Mesenchymal stem cell (in vitro differentiated cells and primary cell): ENCODE data around the gene IL20RB.

ENCODE experiments used
- DNase-seq: peaks from one replicate; pipeline ENCODE4 v3.0.0-alpha.2; 2013
- H2AFZ ChIP-seq: one replicate; pipeline ENCODE4 v1.6.1; 2013; ENCODE audit warnings: low read depth, mild to moderate bottlenecking, control low read depth, inconsistent platforms, low read length, moderate library complexity
- H2AK5ac ChIP-seq: 2 replicates; pipeline ENCODE4 v1.6.1; 2013; ENCODE audit warnings: low read length, moderate library complexity, mild to moderate bottlenecking, inconsistent platforms; ENCODE audit not compliant: severe bottlenecking
- H2BK120ac ChIP-seq: one replicate; pipeline ENCODE4 v1.6.1; 2013; ENCODE audit warnings: low read depth, mild to moderate bottlenecking, inconsistent platforms, low read length, moderate library complexity
- H2BK12ac ChIP-seq, 2 experiments: one replicate each; pipeline ENCODE4 v1.6.1; 2013; ENCODE audit warnings: inconsistent platforms in 2 of 2, low read length in 2 of 2, mild to moderate bottlenecking in 2 of 2, moderate library complexity in 2 of 2, control low read depth in 1 of 2
- H2BK15ac ChIP-seq: one replicate; pipeline ENCODE4 v1.6.1; 2013; ENCODE audit warnings: mild to moderate bottlenecking, low read depth, inconsistent platforms; ENCODE audit not compliant: poor library complexity, severe bottlenecking
- H2BK5ac ChIP-seq: 2 replicates; pipeline ENCODE4 v1.6.1; 2013; ENCODE audit warnings: low read depth, mild to moderate bottlenecking, low read length, control low read depth, inconsistent platforms; ENCODE audit not compliant: poor library complexity, severe bottlenecking
- H3K14ac ChIP-seq, 2 experiments: one replicate each; pipeline ENCODE4 v1.6.1; 2013; ENCODE audit warnings: inconsistent platforms in 2 of 2, low read length in 2 of 2, control low read depth in 1 of 2, mild to moderate bottlenecking in 1 of 2, moderate library complexity in 1 of 2
- H3K18ac ChIP-seq, 2 experiments: one replicate each; pipeline ENCODE4 v1.6.1; 2013; ENCODE audit warnings: inconsistent platforms in 2 of 2, low read length in 2 of 2, control low read depth in 1 of 2, low read depth in 1 of 2, mild to moderate bottlenecking in 1 of 2
- H3K23ac ChIP-seq, 2 experiments: one replicate each; pipeline ENCODE4 v1.6.1; 2013; ENCODE audit warnings: inconsistent platforms in 2 of 2, low read length in 2 of 2, mild to moderate bottlenecking in 2 of 2, moderate library complexity in 2 of 2, control low read depth in 1 of 2
- H3K27ac ChIP-seq: 2 replicates; pipeline ENCODE4 v1.5.1; 2013; ENCODE audit warnings: mild to moderate bottlenecking, moderate library complexity, low read length, control low read depth, inconsistent platforms; ENCODE audit not compliant: poor library complexity, severe bottlenecking
- H3K27me3 ChIP-seq, 2 experiments: 2 replicates each; pipeline versions ENCODE4 v1.6.1 to v1.7.0; 2013; ENCODE audit warnings: low read length in 2 of 2, mild to moderate bottlenecking in 2 of 2, moderate library complexity in 2 of 2, control low read depth in 1 of 2, inconsistent platforms in 1 of 2; ENCODE audit not compliant: control insufficient read depth in 1 of 2, insufficient read depth in 1 of 2
- H3K36me3 ChIP-seq, 2 experiments: 2 replicates each; pipeline versions ENCODE4 v1.6.1 to v1.7.0; 2013; ENCODE audit warnings: low read length in 2 of 2, control low read depth in 1 of 2, inconsistent platforms in 1 of 2, low read depth in 1 of 2, mild to moderate bottlenecking in 1 of 2; ENCODE audit not compliant: insufficient read depth in 2 of 2, control insufficient read depth in 1 of 2
- H3K4ac ChIP-seq, 2 experiments: one replicate each; pipeline ENCODE4 v1.6.1; 2013; ENCODE audit warnings: inconsistent platforms in 2 of 2, low read length in 2 of 2, mild to moderate bottlenecking in 2 of 2, moderate library complexity in 2 of 2, control low read depth in 1 of 2, low read depth in 1 of 2
- H3K4me1 ChIP-seq: 2 replicates; pipeline ENCODE4 v1.6.1; 2013; ENCODE audit warnings: low read depth, low read length, control low read depth; ENCODE audit not compliant: control insufficient read depth, insufficient read depth
- H3K4me2 ChIP-seq: 2 replicates; pipeline ENCODE4 v1.6.1; 2013; ENCODE audit warnings: low read length, mild to moderate bottlenecking, inconsistent platforms; ENCODE audit not compliant: poor library complexity, severe bottlenecking
- H3K4me3 ChIP-seq, 2 experiments: 2 replicates each; pipeline versions ENCODE4 v1.5.1 to v1.7.0; 2013; ENCODE audit warnings: low read length in 2 of 2, mild to moderate bottlenecking in 2 of 2, control low read depth in 1 of 2, low read depth in 1 of 2; ENCODE audit not compliant: insufficient read depth in 1 of 2
- H3K79me1 ChIP-seq: replicated peaks from 2 replicates; pipeline ENCODE4 v1.6.1; 2013; ENCODE audit warnings: mild to moderate bottlenecking, control low read depth, low read length, inconsistent platforms; ENCODE audit not compliant: poor library complexity, severe bottlenecking
- H3K9ac ChIP-seq: 2 replicates; pipeline ENCODE4 v1.7.0; 2013; ENCODE audit warnings: mild to moderate bottlenecking, low read length, moderate library complexity
- H3K9me3 ChIP-seq: 2 replicates; pipeline ENCODE4 v1.7.0; 2013; ENCODE audit warnings: mild to moderate bottlenecking, low read length; ENCODE audit not compliant: control insufficient read depth
- H4K8ac ChIP-seq: one replicate; pipeline ENCODE4 v1.6.1; 2013; ENCODE audit warnings: inconsistent platforms, mild to moderate bottlenecking, low read length, moderate library complexity
- H4K91ac ChIP-seq: one replicate; pipeline ENCODE4 v1.6.1; 2013; ENCODE audit warnings: mild to moderate bottlenecking, low read length, inconsistent platforms
- WGBS: methylation state at CpG from one replicate; pipeline ENCODE4 v1.1.7; 2013; ENCODE audit warnings: mixed read lengths; 5-methylcytosine and 5-hydroxymethylcytosine counted together

The IL20RB gene

DNA sequence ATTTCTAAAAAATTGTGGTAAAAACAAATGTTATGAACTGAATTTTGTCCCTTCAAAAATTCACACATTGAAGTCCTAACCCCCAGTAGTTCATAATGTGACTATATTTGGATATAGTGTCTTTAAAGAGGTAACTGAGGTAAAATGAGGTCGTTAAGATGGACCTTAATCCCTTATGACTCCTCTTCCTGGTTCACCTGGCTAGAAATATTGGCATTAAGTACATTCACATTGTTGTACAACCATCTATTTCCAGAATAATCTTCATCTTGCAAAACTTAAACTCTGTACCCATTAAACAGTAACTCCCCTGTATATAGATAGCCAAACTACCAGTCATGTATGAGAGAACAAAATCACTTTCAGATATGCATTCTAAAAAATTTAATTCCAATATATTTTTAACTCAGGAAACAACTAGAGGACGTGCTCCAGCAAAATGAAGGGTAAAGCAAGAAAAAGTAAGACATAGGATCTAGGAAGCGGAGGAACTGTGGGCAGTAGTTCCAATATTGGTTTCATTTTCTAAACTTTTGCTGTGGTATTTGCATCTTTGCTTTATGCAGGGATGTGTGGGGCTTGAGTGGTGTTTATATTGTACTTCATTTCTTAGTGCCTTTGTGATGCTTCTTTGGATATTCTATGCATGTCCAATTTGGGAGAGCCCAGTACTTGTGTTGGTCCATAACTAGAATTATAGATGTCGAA lies 36.7 kb upstream of the IL20RB start:
- Histone ChIP-seq H3K4me3 (no peak overlapping the region), H2BK120ac (no peak overlapping the region), H3K36me3 (peaks cover 0 to 4% of the 10 kb centered on the region in 2 experiments), H3K9ac (no peak overlapping the region), H2BK12ac (no peak overlapping the region), H2BK5ac (no peak overlapping the region), H3K27me3 (no peaks in the 10 kb centered on the region), H3K27ac (no peak overlapping the region), H2BK15ac (no peak overlapping the region), H3K4me2 (no peak overlapping the region), H2AK5ac (no peak overlapping the region), H3K9me3 (peaks cover 8% of the 10 kb centered on the region), H3K4ac (no peak overlapping the region), H3K14ac (no peak overlapping the region), H4K91ac (no peak overlapping the region), H2AFZ (no peak overlapping the region), H3K23ac (no peak overlapping the region), H3K79me1 (peaks cover 12% of the 10 kb centered on the region), H3K18ac (no peak overlapping the region), H3K4me1 (no peaks in the 10 kb centered on the region), H4K8ac (no peak overlapping the region)
- DNase-seq, result no peak
- 99% methylated on average over 4 of the region's 4 CpGs for WGBS

- Histone ChIP-seq H3K27me3 (no peaks in the 10 kb centered on the region), H3K23ac (no peak overlapping the region), H4K91ac (no peak overlapping the region), H2BK15ac (no peak overlapping the region), H3K9me3 (peaks cover 8% of the 10 kb centered on the region), H2AFZ (no peak overlapping the region), H3K4me2 (no peak overlapping the region), H2BK5ac (no peak overlapping the region), H3K4me1 (no peaks in the 10 kb centered on the region), H2AK5ac (no peak overlapping the region), H3K27ac (no peak overlapping the region), H3K18ac (no peak overlapping the region), H2BK12ac (no peak overlapping the region), H3K4ac (no peak overlapping the region), H2BK120ac (no peak overlapping the region), H3K79me1 (peaks cover 10% of the 10 kb centered on the region), H3K4me3 (no peak overlapping the region), H3K14ac (no peak overlapping the region), H3K9ac (peak overlapping the region; percentile 21), H3K36me3 (peaks cover 0 to 8% of the 10 kb centered on the region in 2 experiments), H4K8ac (no peak overlapping the region)
- 86% methylated on average over 5 of the region's 7 CpGs for WGBS
- DNase-seq, result no peak
Measured at GRCh38 chr3:136925425-136926190, 32.2 kb upstream of the IL20RB start.

DNA sequence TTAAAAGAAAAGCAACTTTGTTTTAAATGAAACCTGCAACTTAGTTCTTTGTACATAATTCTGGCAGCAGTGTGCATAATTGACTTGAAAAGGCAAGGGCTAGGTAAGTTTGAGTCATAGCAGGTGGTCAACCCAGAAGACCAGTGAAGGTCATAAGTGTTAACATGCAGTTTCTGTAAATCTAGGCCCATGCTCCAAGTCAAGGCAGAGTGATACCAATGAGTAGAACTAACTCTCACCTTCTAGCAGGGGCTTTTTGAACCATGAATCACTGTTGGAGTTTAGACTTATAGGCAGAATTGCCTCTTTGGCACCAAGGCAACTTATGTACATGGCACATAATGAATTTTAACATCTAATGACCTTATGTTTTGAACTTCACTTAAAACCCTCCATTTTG lies 29.5 kb upstream of the IL20RB start:
- Histone ChIP-seq H4K8ac (no peak overlapping the region), H3K36me3 (peaks cover 0 to 8% of the 10 kb centered on the region in 2 experiments), H3K79me1 (peaks cover 6% of the 10 kb centered on the region), H2AFZ (no peak overlapping the region), H3K18ac (no peak overlapping the region), H3K14ac (no peak overlapping the region), H3K23ac (no peak overlapping the region), H2BK120ac (no peak overlapping the region), H4K91ac (no peak overlapping the region), H2BK12ac (no peak overlapping the region), H2BK5ac (no peak overlapping the region), H3K27me3 (no peaks in the 10 kb centered on the region), H3K4ac (no peak overlapping the region), H3K4me1 (no peaks in the 10 kb centered on the region), H3K27ac (no peak overlapping the region), H2BK15ac (no peak overlapping the region), H3K9ac (no peak overlapping the region), H3K4me3 (no peak overlapping the region), H2AK5ac (no peak overlapping the region), H3K4me2 (no peak overlapping the region), H3K9me3 (no peaks in the 10 kb centered on the region)
- DNase-seq, result no peak

DNA sequence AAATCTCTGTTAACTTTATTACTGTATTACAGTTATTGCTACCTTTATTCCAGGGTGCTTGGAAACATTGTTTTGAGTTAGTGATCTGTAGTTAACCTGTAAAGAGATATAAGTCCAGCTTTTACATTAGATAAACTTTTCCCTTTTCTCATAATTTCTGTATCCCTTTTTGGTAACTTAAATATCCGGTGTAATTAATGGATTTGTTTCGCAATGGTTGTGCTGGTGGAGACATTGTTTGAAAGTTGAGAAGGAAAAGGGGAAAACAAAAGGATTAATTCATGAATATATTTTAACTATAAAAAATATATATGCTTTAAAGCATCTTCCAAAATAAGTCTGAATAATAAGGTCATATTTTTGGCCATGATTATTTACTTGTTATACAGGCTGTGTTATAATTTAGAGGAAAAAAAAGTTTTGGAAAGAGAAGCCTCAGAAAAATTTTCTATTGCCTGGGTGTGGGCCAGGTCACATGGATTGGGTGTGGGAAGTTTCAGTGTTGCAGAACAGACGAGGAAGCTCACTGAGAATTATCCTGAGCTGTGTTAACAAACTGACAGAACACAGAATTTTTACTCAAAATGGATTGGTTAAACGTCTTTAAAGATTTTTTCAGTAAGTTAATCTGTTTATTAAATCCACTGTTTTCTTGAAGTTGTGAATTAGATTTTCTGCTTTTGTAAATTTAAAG lies 27.7 kb upstream of the IL20RB start:
- no peak overlapping the region for H2BK5ac ChIP-seq
- H4K91ac ChIP-seq, result no peak overlapping the region
- no peak overlapping the region for H3K14ac ChIP-seq
- H3K18ac ChIP-seq, result no peak overlapping the region
- peak; percentile 63 for DNase-seq
- no peak overlapping the region for H4K8ac ChIP-seq
- peak overlapping the region; percentile 91 for H3K9ac ChIP-seq
- no peak overlapping the region for H3K4me2 ChIP-seq
- H3K27me3 ChIP-seq, result no peaks in the 10 kb centered on the region
- no peak overlapping the region for H2BK15ac ChIP-seq
- WGBS, result 75% methylated on average over 2 of the region's 4 CpGs
- no peak overlapping the region for H3K23ac ChIP-seq
- H3K4me1 ChIP-seq, result no peaks in the 10 kb centered on the region
- H2AK5ac ChIP-seq, result no peak overlapping the region
- H2BK12ac ChIP-seq, result no peak overlapping the region
- peak overlapping the region in 1 of 2 experiments; percentile 67 for H3K4me3 ChIP-seq
- H3K79me1 ChIP-seq, result peaks cover 6% of the 10 kb centered on the region
- no peak overlapping the region for H3K4ac ChIP-seq
- no peak overlapping the region for H2BK120ac ChIP-seq
- no peak overlapping the region for H3K27ac ChIP-seq
- peaks cover 0 to 15% of the 10 kb centered on the region in 2 experiments for H3K36me3 ChIP-seq
- no peaks in the 10 kb centered on the region for H3K9me3 ChIP-seq
- H2AFZ ChIP-seq, result no peak overlapping the region
